Activated CD4-positive, alpha-beta T cell treated with anti-CD3 and anti-CD28 coated beads, Interleukin-2, amount 10 ng/mL, durations not matched to agents 24 days and 14 days (primary cell): Measurements from ENCODE around the gene GJC3. TPM values are rescaled to one million over a fixed set of nuclear protein-coding genes. Genes with fewer than 3 reads are reported as not detected.
A peak's percentile ranks its signal among the peaks of the same experiment; 100 is the strongest.
"Not testable (repeated sequence)": the region's sequence is repeated elsewhere in the genome, so short reads cannot be mapped to it uniquely, and the experiment has no call there.

Experiments
- DNase-seq: peaks from one replicate; pipeline ENCODE4 v3.0.0; 2022
- H3K27ac Mint-ChIP-seq: one replicate; pipeline ENCODE4 v1.8.0; 2022; ENCODE audit warnings: mild to moderate bottlenecking, mixed read lengths
- H3K27me3 Mint-ChIP-seq: one replicate; pipeline ENCODE4 v1.8.0; 2022; ENCODE audit warnings: mixed read lengths
- H3K36me3 Mint-ChIP-seq: one replicate; pipeline ENCODE4 v1.8.0; 2022; ENCODE audit warnings: low read depth, mild to moderate bottlenecking, mixed read lengths
- H3K4me1 Mint-ChIP-seq: one replicate; pipeline ENCODE4 v1.8.0; 2021; ENCODE audit warnings: mixed read lengths
- H3K4me3 Mint-ChIP-seq: one replicate; pipeline ENCODE4 v1.8.0; 2022; ENCODE audit warnings: mild to moderate bottlenecking, moderate library complexity, mixed read lengths
- H3K9me3 Mint-ChIP-seq: one replicate; pipeline ENCODE4 v1.8.0; 2021; ENCODE audit warnings: mixed read lengths
- intact Hi-C: fragments of 100-400 bp; cut with micrococcal nuclease; formaldehyde crosslinking; loops from one replicate; pipeline ENCODE4 v1.15.1; 2023
- total RNA-seq: library from RNA; stranded (reverse); gene quantifications from 2 replicates; pipeline ENCODE4 v1.2.3, GENCODE V29; 2022

The GJC3 gene
- total RNA-seq, 1 donor from 2014 or later: not detected

GRCh38 chr7:99919814-99920112 is 9.7 kb downstream of the GJC3 start:
- intact Hi-C loops: loop anchor here (1.0 to 2.0 kb wide), 2 partner anchors 161 to 414 kb away; partner anchors contain the start of gene ZNF3
- peaks cover 35% of the 10 kb centered on the region for H3K4me1 Mint-ChIP-seq
- peak overlapping the region; percentile 92 for H3K27ac Mint-ChIP-seq
- DNase-seq: no peak
- no peaks in the 10 kb centered on the region for H3K9me3 Mint-ChIP-seq
- peak overlapping the region; percentile 95 for H3K4me3 Mint-ChIP-seq
- peaks cover 41% of the 10 kb centered on the region for H3K36me3 Mint-ChIP-seq
- peaks cover 3% of the 10 kb centered on the region for H3K27me3 Mint-ChIP-seq

- H3K27ac Mint-ChIP-seq: peak within 1 kb of the TSS; percentile 92
- no peaks in the 10 kb centered on the region for H3K27me3 Mint-ChIP-seq
- H3K4me3 Mint-ChIP-seq: peak within 1 kb of the TSS; percentile 95
- peaks cover 39% of the 10 kb centered on the region for H3K4me1 Mint-ChIP-seq
- H3K36me3 Mint-ChIP-seq: peaks cover 44% of the 10 kb centered on the region
- DNase-seq: peak; percentile 97
- no peaks in the 10 kb centered on the region for H3K9me3 Mint-ChIP-seq
- intact Hi-C loops: loop anchor here (1.0 to 2.0 kb wide), 2 partner anchors 162 to 414 kb away; partner anchors contain the start of gene ZNF3
Measured at GRCh38 chr7:99918959-99919813, 10.2 kb downstream of the GJC3 start, which contains the start of gene TRIM4. TSS of gene TRIM4 (minus strand) at chr7:99919530. CDS start at chr7:99919401, 129 bp downstream.

- Mint-ChIP-seq H3K27ac (no peak overlapping the region), H3K4me1 (peaks cover 29% of the 10 kb centered on the region), H3K4me3 (no peak overlapping the region), H3K27me3 (no peaks in the 10 kb centered on the region), H3K36me3 (peaks cover 50% of the 10 kb centered on the region), H3K9me3 (no peaks in the 10 kb centered on the region)
- DNase-seq: no peak
- intact Hi-C loops: no loop called here
Measured at GRCh38 chr7:99910976-99911375, 18.4 kb downstream of the GJC3 start.

GRCh38 chr7:99901581-99901980 is 27.8 kb downstream of the GJC3 start:
- no peak for DNase-seq
- H3K4me3 Mint-ChIP-seq: no peak overlapping the region
- no peaks in the 10 kb centered on the region for H3K9me3 Mint-ChIP-seq
- no peaks in the 10 kb centered on the region for H3K4me1 Mint-ChIP-seq
- H3K27me3 Mint-ChIP-seq: no peaks in the 10 kb centered on the region
- no peak overlapping the region for H3K27ac Mint-ChIP-seq
- H3K36me3 Mint-ChIP-seq: peaks cover 60% of the 10 kb centered on the region
- intact Hi-C loops: no loop called here

GRCh38 chr7:99899830-99900519 is 29.4 kb downstream of the GJC3 start:
- no peaks in the 10 kb centered on the region for H3K27me3 Mint-ChIP-seq
- no peaks in the 10 kb centered on the region for H3K4me1 Mint-ChIP-seq
- no peaks in the 10 kb centered on the region for H3K9me3 Mint-ChIP-seq
- H3K36me3 Mint-ChIP-seq: peaks cover 50% of the 10 kb centered on the region
- no peak overlapping the region for H3K27ac Mint-ChIP-seq
- intact Hi-C loops: no loop called here
- no peak for DNase-seq
- H3K4me3 Mint-ChIP-seq: no peak overlapping the region

GRCh38 chr7:99898836-99899235 is 30.6 kb downstream of the GJC3 start:
- H3K4me1 Mint-ChIP-seq: no peaks in the 10 kb centered on the region
- H3K9me3 Mint-ChIP-seq: no peaks in the 10 kb centered on the region
- peaks cover 45% of the 10 kb centered on the region for H3K36me3 Mint-ChIP-seq
- intact Hi-C loops: no loop called here
- H3K27me3 Mint-ChIP-seq: no peaks in the 10 kb centered on the region
- no peak overlapping the region for H3K4me3 Mint-ChIP-seq
- no peak overlapping the region for H3K27ac Mint-ChIP-seq
- DNase-seq: no peak

- Mint-ChIP-seq H3K4me1 (no peaks in the 10 kb centered on the region), H3K4me3 (no peak overlapping the region), H3K27me3 (no peaks in the 10 kb centered on the region), H3K27ac (no peak overlapping the region), H3K9me3 (no peaks in the 10 kb centered on the region), H3K36me3 (peaks cover 43% of the 10 kb centered on the region)
- intact Hi-C loops: no loop called here
- no peak for DNase-seq
Measured at GRCh38 chr7:99898023-99898357, 31.4 kb downstream of the GJC3 start.

GRCh38 chr7:99897322-99898022 is 31.9 kb downstream of the GJC3 start:
- Mint-ChIP-seq H3K4me3 (no peak overlapping the region), H3K27me3 (no peaks in the 10 kb centered on the region), H3K9me3 (no peaks in the 10 kb centered on the region), H3K4me1 (no peaks in the 10 kb centered on the region), H3K27ac (no peak overlapping the region), H3K36me3 (peaks cover 43% of the 10 kb centered on the region)
- DNase-seq: no peak
- intact Hi-C loops: no loop called here

- intact Hi-C loops: no loop called here
- H3K27ac Mint-ChIP-seq: no peak overlapping the region
- H3K9me3 Mint-ChIP-seq: peaks cover 6% of the 10 kb centered on the region
- peaks cover 45% of the 10 kb centered on the region for H3K36me3 Mint-ChIP-seq
- DNase-seq: no peak
- H3K4me3 Mint-ChIP-seq: no peak overlapping the region
- no peaks in the 10 kb centered on the region for H3K4me1 Mint-ChIP-seq
- no peaks in the 10 kb centered on the region for H3K27me3 Mint-ChIP-seq
Measured at GRCh38 chr7:99894738-99895137, 34.7 kb downstream of the GJC3 start.

GRCh38 chr7:99893280-99893679 is 36.1 kb downstream of the GJC3 start:
- Mint-ChIP-seq H3K4me3 (no peak overlapping the region), H3K27ac (no peak overlapping the region), H3K4me1 (no peaks in the 10 kb centered on the region), H3K9me3 (peaks cover 6% of the 10 kb centered on the region), H3K36me3 (peaks cover 41% of the 10 kb centered on the region), H3K27me3 (no peaks in the 10 kb centered on the region)
- no peak for DNase-seq
- intact Hi-C loops: no loop called here

GRCh38 chr7:99890348-99890747 is 39.1 kb downstream of the GJC3 start:
- peaks cover 44% of the 10 kb centered on the region for H3K36me3 Mint-ChIP-seq
- DNase-seq, H3K9me3 Mint-ChIP-seq, H3K27ac Mint-ChIP-seq, intact Hi-C loops, H3K27me3 Mint-ChIP-seq, H3K4me1 Mint-ChIP-seq, H3K4me3 Mint-ChIP-seq: not testable (repeated sequence)

GRCh38 chr7:99888366-99888765 is 41.1 kb downstream of the GJC3 start:
- peaks cover 46% of the 10 kb centered on the region for H3K36me3 Mint-ChIP-seq
- H3K27ac Mint-ChIP-seq, intact Hi-C loops, H3K9me3 Mint-ChIP-seq, H3K4me1 Mint-ChIP-seq, H3K27me3 Mint-ChIP-seq, DNase-seq, H3K4me3 Mint-ChIP-seq: not testable (repeated sequence)

GRCh38 chr7:99881370-99881769 is 48.0 kb downstream of the GJC3 start:
- intact Hi-C loops: no loop called here
- DNase-seq: no peak
- Mint-ChIP-seq H3K27ac (no peak overlapping the region), H3K4me1 (no peaks in the 10 kb centered on the region), H3K4me3 (no peak overlapping the region), H3K36me3 (peaks cover 5% of the 10 kb centered on the region), H3K9me3 (no peaks in the 10 kb centered on the region), H3K27me3 (no peaks in the 10 kb centered on the region)

- intact Hi-C loops: no loop called here
- Mint-ChIP-seq H3K36me3 (no peaks in the 10 kb centered on the region), H3K27ac (no peak within 1 kb of the TSS), H3K4me3 (no peak within 1 kb of the TSS), H3K9me3 (no peaks in the 10 kb centered on the region), H3K4me1 (no peaks in the 10 kb centered on the region), H3K27me3 (no peaks in the 10 kb centered on the region)
- no peak for DNase-seq
Measured at GRCh38 chr7:99876933-99877332, 52.5 kb downstream of the GJC3 start, which contains the start of gene OR2AE1. TSS of gene OR2AE1 (minus strand) at chr7:99877033. CDS start at chr7:99877033, 0 bp downstream.
